Body of pancreas (tissue), 4 donors: ENCODE measurements around the gene SORCS2. TPM values are rescaled to one million over a fixed set of nuclear protein-coding genes. Genes with fewer than 3 reads are reported as not detected.

ENCODE experiments used
- ATAC-seq: fragments of 150-250 bp; one replicate; pipeline ENCODE4 v1.9.1; 2016
- DNase-seq, 4 donors: peaks; one replicate each; pipeline ENCODE4 v3.0.0-alpha.2; 2019
- H3K27ac ChIP-seq, 4 donors: fragments of 200-600 bp; sonication (generic); 1 replicate in 3 of 4; 2 replicates in 1 of 4; pipeline versions ENCODE4 v1.5.1 to v1.6.1; 2016 to 2019; ENCODE audit warnings: mild to moderate bottlenecking in 1 of 4, mixed read lengths in 1 of 4, moderate library complexity in 1 of 4
- H3K27me3 ChIP-seq, 2 donors: fragments of 200-600 bp; sonication (generic); one replicate each; pipeline ENCODE4 v1.6.0; 2016; ENCODE audit warnings: mild to moderate bottlenecking in 1 of 2
- H3K36me3 ChIP-seq, 2 donors: fragments of 200-600 bp; sonication (generic); replicated peaks in 1 of 2; 2 replicates each; pipeline ENCODE4 v1.5.1; 2016; ENCODE audit warnings: low read depth in 2 of 2; ENCODE audit not compliant: insufficient read depth in 1 of 2
- H3K4me1 ChIP-seq: fragments of 200-600 bp; sonication (generic); one replicate; pipeline ENCODE4 v1.6.0; 2016
- H3K4me3 ChIP-seq, 2 donors: fragments of 200-600 bp; sonication (generic); 1 replicate in 1 of 2; 2 replicates in 1 of 2; pipeline ENCODE4 v1.5.1; 2016 to 2019
- H3K9me3 ChIP-seq, 3 donors: fragments of 200-600 bp; sonication (generic); 1 replicate in 2 of 3; 2 replicates in 1 of 3; pipeline ENCODE4 v1.5.1; 2016
- CTCF ChIP-seq, 7 experiments: fragments of 450-650 bp in 4 of 7; fragments of 200-600 bp in 3 of 7; sonication (generic) in 3 of 7; IDR thresholded peaks; one replicate each; pipeline ENCODE4 v1.5.1; 2016 to 2019; ENCODE audit warnings: antibody characterized with exemption in 7 of 7
- POLR2A ChIP-seq, 3 donors: fragments of 450-650 bp; IDR thresholded peaks; one replicate each; pipeline ENCODE4 v1.6.1; 2016; ENCODE audit warnings: antibody characterized with exemption in 3 of 3, mild to moderate bottlenecking in 2 of 3
- WGBS, 2 donors: methylation state at CpG; one replicate each; pipeline ENCODE4 v1.1.5; 2017; 5-methylcytosine and 5-hydroxymethylcytosine counted together
- intact Hi-C: fragments of 100-400 bp; cut with DNase I; formaldehyde crosslinking; loops from one replicate; pipeline ENCODE4 v1.15.1; 2023
- total RNA-seq, 2 donors: library from RNA; depleted of rRNA; stranded (reverse); fragments of >200 nt; gene quantifications; one replicate each; pipeline ENCODE4 v1.1.0, GENCODE V29; 2016

The SORCS2 gene
- total RNA-seq, 2 donors from 2014 or later = 0.26 to 0.33 TPM

- WGBS, 2 donors = 91 to 98% methylated on average over 7 to 9 of the region's 9 CpGs
- TF ChIP-seq POLR2A (IDR thresholded peaks at IDR 0.05) (no peak), CTCF (IDR thresholded peaks at IDR 0.05) (no peak)
- DNase-seq = no peak
Observed at GRCh38 chr4:7165874-7166201, 26.5 kb upstream of the SORCS2 start.

GRCh38 chr4:7166237-7166636, 26.1 kb upstream of the SORCS2 start:
- no peak for DNase-seq

More at GRCh38 chr4:7165874-7166201, 26.5 kb upstream of the SORCS2 start:
- no peaks in the 10 kb centered on the region for H3K27me3 ChIP-seq
- H3K36me3 ChIP-seq = no peaks in the 10 kb centered on the region
- H3K9me3 ChIP-seq = no peaks in the 10 kb centered on the region
- ATAC-seq = no peak
- H3K4me3 ChIP-seq = no peak overlapping the region
- intact Hi-C loops = no loop called here
- peaks cover 19% of the 10 kb centered on the region for H3K4me1 ChIP-seq
- no peak overlapping the region for H3K27ac ChIP-seq

GRCh38 chr4:7166981-7167700, 25.2 kb upstream of the SORCS2 start:
- Histone ChIP-seq H3K36me3 (no peaks in the 10 kb centered on the region), H3K27ac (no peak overlapping the region), H3K4me3 (no peak overlapping the region), H3K9me3 (no peaks in the 10 kb centered on the region), H3K4me1 (peaks cover 6% of the 10 kb centered on the region), H3K27me3 (no peaks in the 10 kb centered on the region)
- intact Hi-C loops = no loop called here
- no peak for TF ChIP-seq POLR2A (IDR thresholded peaks at IDR 0.05)
- no peak for TF ChIP-seq CTCF (IDR thresholded peaks at IDR 0.05)
- WGBS, 2 donors = 70 to 77% methylated on average over 6 to 17 of the region's 17 CpGs
- ATAC-seq (no peak), DNase-seq (peak in 1 of 4 donors; percentile 7)

More at GRCh38 chr4:7166237-7166636, 26.1 kb upstream of the SORCS2 start:
- Histone ChIP-seq H3K27me3 (no peaks in the 10 kb centered on the region), H3K27ac (no peak overlapping the region), H3K36me3 (no peaks in the 10 kb centered on the region), H3K9me3 (no peaks in the 10 kb centered on the region), H3K4me1 (peaks cover 15% of the 10 kb centered on the region), H3K4me3 (no peak overlapping the region)
- 92 to 100% methylated on average over 3 of the region's 3 CpGs for WGBS, 2 donors
- ATAC-seq = no peak
- intact Hi-C loops = no loop called here
- no peak for TF ChIP-seq CTCF (IDR thresholded peaks at IDR 0.05)
- no peak for TF ChIP-seq POLR2A (IDR thresholded peaks at IDR 0.05)

GRCh38 chr4:7167706-7168105, 24.6 kb upstream of the SORCS2 start:
- ATAC-seq (no peak), DNase-seq (peak in 2 of 4 donors; percentile 10 to 54)
- Histone ChIP-seq H3K27me3 (no peaks in the 10 kb centered on the region), H3K9me3 (no peaks in the 10 kb centered on the region), H3K4me1 (peaks cover under 1% of the 10 kb centered on the region), H3K36me3 (no peaks in the 10 kb centered on the region), H3K4me3 (no peak overlapping the region), H3K27ac (no peak overlapping the region)
- TF ChIP-seq POLR2A (IDR thresholded peaks at IDR 0.05) (no peak), CTCF (IDR thresholded peaks at IDR 0.05) (peak in 3 of 7 experiments; percentile 14 to 40 (median 24))
- WGBS, 2 donors = 34 to 36% methylated on average over 4 of the region's 4 CpGs
- intact Hi-C loops = no loop called here

GRCh38 chr4:7168106-7168505, 24.2 kb upstream of the SORCS2 start:
- Histone ChIP-seq H3K4me3 (no peak overlapping the region), H3K9me3 (no peaks in the 10 kb centered on the region), H3K36me3 (no peaks in the 10 kb centered on the region), H3K4me1 (no peaks in the 10 kb centered on the region), H3K27ac (no peak overlapping the region), H3K27me3 (no peaks in the 10 kb centered on the region)
- no peak for ATAC-seq
- intact Hi-C loops = no loop called here
- peak in 1 of 4 donors; percentile 7 for DNase-seq
- 90 to 91% methylated on average over 7 to 8 of the region's 8 CpGs for whole genome bisulfite sequencing, 2 donors
- TF ChIP-seq POLR2A (IDR thresholded peaks at IDR 0.05) = no peak
- TF ChIP-seq CTCF (IDR thresholded peaks at IDR 0.05) = no peak
